ENCODE measurements around the gene SKA2.

- TF ChIP-seq CTCF (IDR thresholded peaks at IDR 0.05; ENCODE audit: low read length) (no peak), EZH2phosphoT487 (IDR thresholded peaks at IDR 0.05; ENCODE audit: low read length) (no peak), EZH2 (optimal IDR thresholded peaks at IDR 0.05; ENCODE audit: low read depth, low read length) (no peak)
Measured at GRCh38 chr17:59190806-59191205, 35.8 kb upstream of the SKA2 start.

Data from MM.1S (cell line).